Sigmoid colon (tissue), 4 donors: Measurements from ENCODE around the gene C5AR1.

Experiments
- EP300 ChIP-seq, 4 donors: sonication (generic); formaldehyde crosslinking; IDR thresholded peaks; one replicate each; pipeline ENCODE4 v1.6.1; 2017; ENCODE audit warnings: antibody characterized with exemption in 4 of 4
- POLR2A ChIP-seq, 2 donors: fragments of 450-650 bp; IDR thresholded peaks; one replicate each; pipeline ENCODE4 v1.6.1; 2016; ENCODE audit warnings: antibody characterized with exemption in 2 of 2, mild to moderate bottlenecking in 2 of 2, moderate library complexity in 2 of 2
- TF ChIP-seq, protein P1 (sequence below), 4 experiments: fragments of 450-650 bp in 3 of 4; fragments of 200-600 bp in 1 of 4; IDR thresholded peaks; one replicate each; pipeline ENCODE4 v1.5.1; 2016 to 2019; ENCODE audit warnings: antibody characterized with exemption in 4 of 4, mild to moderate bottlenecking in 3 of 4, moderate library complexity in 2 of 4

GRCh38 chr19:47274891-47275761, 34.5 kb upstream of the C5AR1 start:
- TF ChIP-seq POLR2A (IDR thresholded peaks at IDR 0.05) = no peak
- TF ChIP-seq, protein P1, sequence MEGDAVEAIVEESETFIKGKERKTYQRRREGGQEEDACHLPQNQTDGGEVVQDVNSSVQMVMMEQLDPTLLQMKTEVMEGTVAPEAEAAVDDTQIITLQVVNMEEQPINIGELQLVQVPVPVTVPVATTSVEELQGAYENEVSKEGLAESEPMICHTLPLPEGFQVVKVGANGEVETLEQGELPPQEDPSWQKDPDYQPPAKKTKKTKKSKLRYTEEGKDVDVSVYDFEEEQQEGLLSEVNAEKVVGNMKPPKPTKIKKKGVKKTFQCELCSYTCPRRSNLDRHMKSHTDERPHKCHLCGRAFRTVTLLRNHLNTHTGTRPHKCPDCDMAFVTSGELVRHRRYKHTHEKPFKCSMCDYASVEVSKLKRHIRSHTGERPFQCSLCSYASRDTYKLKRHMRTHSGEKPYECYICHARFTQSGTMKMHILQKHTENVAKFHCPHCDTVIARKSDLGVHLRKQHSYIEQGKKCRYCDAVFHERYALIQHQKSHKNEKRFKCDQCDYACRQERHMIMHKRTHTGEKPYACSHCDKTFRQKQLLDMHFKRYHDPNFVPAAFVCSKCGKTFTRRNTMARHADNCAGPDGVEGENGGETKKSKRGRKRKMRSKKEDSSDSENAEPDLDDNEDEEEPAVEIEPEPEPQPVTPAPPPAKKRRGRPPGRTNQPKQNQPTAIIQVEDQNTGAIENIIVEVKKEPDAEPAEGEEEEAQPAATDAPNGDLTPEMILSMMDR (IDR thresholded peaks at IDR 0.05) = no peak
- TF ChIP-seq EP300 (IDR thresholded peaks at IDR 0.05) = no peak
